ENCODE data around the gene TRPM5.

GRCh38 chr11:2472428-2473186 lies 28.3 kb upstream of the TRPM5 start:
- TF ChIP-seq CREB1 (IDR thresholded peaks at IDR 0.05) (no peak), SP1 (IDR thresholded peaks at IDR 0.05; ENCODE audit: low read depth, low read length) (no peak), CTCF (IDR thresholded peaks at IDR 0.05; ENCODE audit: control extremely low read depth in 1 of 3, insufficient read depth in 1 of 3, low read depth in 1 of 3, low read length in 3 of 3) (no peak), POLR2AphosphoS5 (IDR thresholded peaks at IDR 0.05; ENCODE audit: low read depth, low read length) (no peak), CHD1 (IDR thresholded peaks at IDR 0.05; ENCODE audit: low read depth, low read length) (no peak), HDAC2 (IDR thresholded peaks at IDR 0.05; ENCODE audit: borderline replicate concordance in 1 of 2, low read depth in 2 of 2, low read length in 2 of 2) (no peak), RAD21 (IDR thresholded peaks at IDR 0.05 in 1 of 2, conservative IDR thresholded peaks at IDR 0.05 in 1 of 2; ENCODE audit: low read depth in 2 of 2, low read length in 2 of 2) (no peak), POLR2A (IDR thresholded peaks at IDR 0.05; ENCODE audit: control extremely low read depth in 1 of 2, low read depth in 2 of 2, low read length in 2 of 2) (no peak), EP300 (IDR thresholded peaks at IDR 0.05; ENCODE audit: borderline replicate concordance in 1 of 2, low read depth in 2 of 2, low read length in 2 of 2) (no peak), CEBPB (IDR thresholded peaks at IDR 0.05; ENCODE audit: low read depth, low read length) (no peak)

Measured in H1 (cell line).